ENCODE measurements around the gene VPS13D.
"Not testable (repeated sequence)": the region's sequence is repeated elsewhere in the genome, so short reads cannot be mapped to it uniquely, and the experiment has no call there.

Gene VPS13D

GRCh38 chr1:12197483-12197880, 32.3 kb upstream of the VPS13D start:
- peak; percentile 21 for DNase-seq

- no peak for DNase-seq
These were observed 29.6 kb upstream of the VPS13D start for GRCh38 chr1:12200208-12200607.

- peak; percentile 58 for DNase-seq
These were observed 28.3 kb upstream of the VPS13D start for GRCh38 chr1:12201352-12202189.

GRCh38 chr1:12202190-12202497, 27.7 kb upstream of the VPS13D start:
- no peak for DNase-seq

- DNase-seq: no peak
These were observed 27.3 kb upstream of the VPS13D start for GRCh38 chr1:12202577-12202976.

GRCh38 chr1:12203216-12204007, 26.4 kb upstream of the VPS13D start:
- no peak for DNase-seq

- peak; percentile 76 for DNase-seq
These were observed 25.7 kb upstream of the VPS13D start for GRCh38 chr1:12204140-12204539.

GRCh38 chr1:12204754-12205658, 24.8 kb upstream of the VPS13D start:
- no peak for DNase-seq

GRCh38 chr1:12206238-12206637, 23.6 kb upstream of the VPS13D start:
- DNase-seq: no peak

GRCh38 chr1:12206792-12207424, 22.9 kb upstream of the VPS13D start:
- no peak for DNase-seq

GRCh38 chr1:12208271-12208670, 21.6 kb upstream of the VPS13D start:
- no peak for DNase-seq

GRCh38 chr1:12208764-12209494, 20.9 kb upstream of the VPS13D start:
- peak; percentile 97 for DNase-seq

GRCh38 chr1:12209495-12209832, 20.4 kb upstream of the VPS13D start:
- no peak for DNase-seq

- DNase-seq: no peak
These were observed 14.5 kb upstream of the VPS13D start for GRCh38 chr1:12215118-12215961.

GRCh38 chr1:12219800-12220199, 10.0 kb upstream of the VPS13D start:
- no peak for DNase-seq

GRCh38 chr1:12220890-12221289, 8.9 kb upstream of the VPS13D start:
- DNase-seq: no peak

GRCh38 chr1:12222700-12223099, 7.1 kb upstream of the VPS13D start:
- DNase-seq: not testable (repeated sequence)

- not testable (repeated sequence) for DNase-seq
These were observed 5.7 kb upstream of the VPS13D start for GRCh38 chr1:12224092-12224491.

GRCh38 chr1:12228979-12229378, 851 bp upstream of the VPS13D start:
- no peak for DNase-seq

- DNase-seq: no peak
These were observed 420 bp upstream of the VPS13D start for GRCh38 chr1:12229386-12229834.
